ENCODE measurements around the gene PEX5L. TPM values are rescaled to one million over a fixed set of nuclear protein-coding genes. Genes with fewer than 3 reads are reported as not detected.

Gene PEX5L
- total and polyA plus RNA-seq, 2 experiments from 2014 or later, result 0.07 to 0.30 TPM

DNA sequence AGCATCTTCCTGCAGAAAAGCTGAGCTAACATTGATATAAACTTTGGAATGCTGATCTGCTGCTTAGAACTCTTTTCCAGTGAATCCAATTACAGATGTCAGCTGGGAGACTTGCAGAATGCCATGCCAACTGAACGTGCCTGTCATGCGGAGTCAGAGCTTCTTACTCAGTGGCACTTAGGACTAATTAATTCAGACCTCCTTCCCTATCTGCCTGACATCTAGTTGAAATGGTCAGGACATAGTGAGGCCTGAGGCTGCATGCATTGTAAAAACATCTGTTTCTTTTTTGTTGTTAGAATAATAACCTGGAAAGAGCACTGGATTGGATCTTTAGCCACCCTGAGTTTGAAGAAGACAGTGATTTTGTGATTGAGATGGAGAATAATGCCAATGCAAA lies 271.3 kb downstream of the PEX5L start:
- no peak overlapping the region for H3K4me3 ChIP-seq
- no peaks in the 10 kb centered on the region for H3K27me3 ChIP-seq
- TF ChIP-seq CTCF (IDR thresholded peaks at IDR 0.05; ENCODE audit: low read depth, low read length), result no peak
- no peak for DNase-seq (ENCODE audit: low read depth in 1 of 2, low spot score in 1 of 2)
- no peak overlapping the region for H3K27ac ChIP-seq
- peaks cover 47% of the 10 kb centered on the region for H3K36me3 ChIP-seq
- H3K9me3 ChIP-seq (ENCODE audit: low read depth), result no peaks in the 10 kb centered on the region
- H3K4me1 ChIP-seq (ENCODE audit: low read depth), result no peaks in the 10 kb centered on the region

- Histone ChIP-seq H3K9me3 (ENCODE audit: low read depth) (no peaks in the 10 kb centered on the region), H3K27me3 (no peaks in the 10 kb centered on the region), H3K4me3 (no peak overlapping the region), H3K27ac (no peak overlapping the region), H3K4me1 (ENCODE audit: low read depth) (no peaks in the 10 kb centered on the region), H3K36me3 (peaks cover 48% of the 10 kb centered on the region)
- TF ChIP-seq CTCF (IDR thresholded peaks at IDR 0.05; ENCODE audit: low read depth, low read length), result no peak
- DNase-seq (ENCODE audit: low read depth in 1 of 2, low spot score in 1 of 2), result peak in 1 of 2 donors; percentile 84
Observed at GRCh38 chr3:179760944-179761343, 275.8 kb downstream of the PEX5L start.

DNA sequence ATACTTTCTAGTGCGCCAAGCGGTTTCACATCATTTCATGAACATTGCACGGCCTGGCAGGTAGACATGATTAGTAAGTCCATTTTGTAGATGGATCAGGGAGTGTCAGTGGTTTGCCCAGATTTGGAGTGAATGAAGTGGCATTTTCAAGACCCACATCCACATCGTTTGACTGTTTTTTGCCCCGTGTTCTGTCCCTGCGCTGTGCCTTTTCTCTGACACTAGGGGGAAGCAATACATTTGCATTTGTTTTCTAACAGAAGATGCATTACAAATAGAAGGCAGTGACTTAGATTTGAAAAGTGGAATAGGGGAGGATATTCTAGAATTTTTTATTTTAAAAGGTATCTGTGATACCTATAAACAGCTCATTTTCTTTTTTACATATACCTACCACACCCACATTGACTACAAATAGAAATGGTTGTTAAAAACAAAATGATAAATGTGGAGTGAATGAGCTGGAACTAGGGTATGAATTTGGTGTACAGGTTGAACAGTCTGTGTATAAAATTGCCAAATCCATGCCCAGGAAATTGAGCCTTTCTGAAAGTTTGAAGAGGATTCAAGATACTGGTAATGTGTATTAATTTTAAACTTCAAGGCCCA lies 285.9 kb downstream of the PEX5L start:
- H3K9me3 ChIP-seq (ENCODE audit: low read depth), result no peaks in the 10 kb centered on the region
- H3K27me3 ChIP-seq, result no peaks in the 10 kb centered on the region
- H3K4me1 ChIP-seq (ENCODE audit: low read depth), result no peaks in the 10 kb centered on the region
- peaks cover 13% of the 10 kb centered on the region for H3K36me3 ChIP-seq
- peak; percentile 21 to 47 for DNase-seq (ENCODE audit: low read depth in 1 of 2, low spot score in 1 of 2)
- H3K4me3 ChIP-seq, result no peak overlapping the region
- H3K27ac ChIP-seq, result no peak overlapping the region
- peak; percentile 82 for TF ChIP-seq CTCF (IDR thresholded peaks at IDR 0.05; ENCODE audit: low read depth, low read length)

DNA sequence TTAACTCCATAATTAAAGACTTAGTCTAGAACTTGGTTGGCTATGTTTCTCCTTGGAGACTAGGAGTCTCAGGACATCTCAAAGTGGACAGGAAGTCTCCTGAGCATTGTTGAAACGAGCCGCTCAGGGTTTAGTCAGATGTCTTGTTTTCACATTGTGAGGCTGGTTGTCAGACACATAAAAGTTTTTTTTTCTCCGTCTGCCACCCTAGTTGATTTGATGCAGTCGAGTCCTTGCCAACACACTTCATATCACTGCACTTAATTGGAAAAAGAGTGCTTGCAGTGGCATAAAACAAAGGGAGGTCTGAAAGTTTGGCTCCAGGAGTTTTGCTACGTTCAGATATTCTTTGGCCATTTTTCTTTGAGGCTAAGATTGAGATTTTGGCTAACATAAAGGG lies 291.0 kb downstream of the PEX5L start:
- no peaks in the 10 kb centered on the region for H3K27me3 ChIP-seq
- DNase-seq (ENCODE audit: low read depth in 1 of 2, low spot score in 1 of 2), result no peak
- no peaks in the 10 kb centered on the region for H3K4me1 ChIP-seq (ENCODE audit: low read depth)
- no peak overlapping the region for H3K4me3 ChIP-seq
- H3K27ac ChIP-seq, result no peak overlapping the region
- no peak for TF ChIP-seq CTCF (IDR thresholded peaks at IDR 0.05; ENCODE audit: low read depth, low read length)
- H3K36me3 ChIP-seq, result peaks cover 17% of the 10 kb centered on the region
- no peaks in the 10 kb centered on the region for H3K9me3 ChIP-seq (ENCODE audit: low read depth)

GRCh38 chr3:179745079-179745478 lies 291.7 kb downstream of the PEX5L start:
- H3K27ac ChIP-seq, result no peak overlapping the region
- no peak for DNase-seq (ENCODE audit: low read depth in 1 of 2, low spot score in 1 of 2)
- no peak for TF ChIP-seq CTCF (IDR thresholded peaks at IDR 0.05; ENCODE audit: low read depth, low read length)
- H3K4me1 ChIP-seq (ENCODE audit: low read depth), result no peaks in the 10 kb centered on the region
- no peaks in the 10 kb centered on the region for H3K9me3 ChIP-seq (ENCODE audit: low read depth)
- H3K27me3 ChIP-seq, result no peaks in the 10 kb centered on the region
- H3K4me3 ChIP-seq, result no peak overlapping the region
- peaks cover 22% of the 10 kb centered on the region for H3K36me3 ChIP-seq

Measured in cardiac muscle cell (in vitro differentiated cells and primary cell).